A673 (cell line): Measurements from ENCODE around the gene VPS26B.

Experiments used
- CTCF ChIP-seq: fragments of 300-800, 200-600 bp; sonication (generic); conservative IDR thresholded peaks from 2 replicates; pipeline ENCODE4 v1.5.1; 2017; ENCODE audit warnings: low read depth, mild to moderate bottlenecking, antibody characterized with exemption, low read length, moderate library complexity, mixed read lengths
- EZH2 ChIP-seq: fragments of 200-600 bp; sonication (generic); IDR thresholded peaks from 2 replicates; pipeline ENCODE4 v1.6.1; 2017; ENCODE audit warnings: borderline replicate concordance, low read depth, mild to moderate bottlenecking, mixed read lengths, antibody characterized with exemption, low read length; ENCODE audit not compliant: poor library complexity, severe bottlenecking

GRCh38 chr11:134215836-134216235 lies 8.6 kb upstream of the VPS26B start:
- TF ChIP-seq CTCF (no peak), EZH2 (no peak)
